ENCODE results near the gene YPEL4.
"Not testable (repeated sequence)": the region's sequence is repeated elsewhere in the genome, so short reads cannot be mapped to it uniquely, and the experiment has no call there.

The YPEL4 gene

GRCh38 chr11:57649826-57650738, at the start of gene YPEL4:
YPEL4 (minus strand) TSS chr11:57649912; CDS start chr11:57647107, 2,805 bp downstream.
- Histone ChIP-seq H3K4me1 (ENCODE audit: control insufficient read depth, insufficient read depth, low read length) (peaks cover 18% of the 10 kb centered on the region), H3K36me3 (ENCODE audit: control insufficient read depth, insufficient read depth, low read length) (no peaks in the 10 kb centered on the region), H3K27me3 (ENCODE audit: control insufficient read depth, insufficient read depth, low read length) (no peaks in the 10 kb centered on the region), H3K27ac (ENCODE audit: low read length) (no peak within 1 kb of the TSS), H3K4me3 (ENCODE audit: low read length) (peak within 1 kb of the TSS; percentile 26; the same call in 1 of the 2 replicates), H3K9me3 (ENCODE audit: control insufficient read depth, insufficient read depth, low read length) (no peaks in the 10 kb centered on the region)
- no peak for DNase-seq (ENCODE audit: low read depth, low spot score)
- no CpG with 5 or more reads among the region's 15 CpGs for WGBS (ENCODE audit: insufficient coverage, insufficient read length)

GRCh38 chr11:57698843-57699365, 49.2 kb upstream of the YPEL4 start:
- H3K27me3 ChIP-seq (ENCODE audit: control insufficient read depth, insufficient read depth, low read length): no peaks in the 10 kb centered on the region; the same call in 1 of the 2 replicates
- H3K9me3 ChIP-seq (ENCODE audit: control insufficient read depth, insufficient read depth, low read length): no peaks in the 10 kb centered on the region
- WGBS (ENCODE audit: insufficient coverage, insufficient read length): no CpG with 5 or more reads among the region's 18 CpGs
- H3K27ac ChIP-seq (ENCODE audit: low read length): no peak overlapping the region
- DNase-seq (ENCODE audit: low read depth, low spot score): no peak
- no peak overlapping the region for H3K4me3 ChIP-seq (ENCODE audit: low read length)
- no peaks in the 10 kb centered on the region for H3K4me1 ChIP-seq (ENCODE audit: control insufficient read depth, insufficient read depth, low read length)
- peaks cover 22% of the 10 kb centered on the region for H3K36me3 ChIP-seq (ENCODE audit: control insufficient read depth, insufficient read depth, low read length)

- H3K27me3 ChIP-seq (ENCODE audit: control insufficient read depth, insufficient read depth, low read length); H3K4me1 ChIP-seq (ENCODE audit: control insufficient read depth, insufficient read depth, low read length); H3K4me3 ChIP-seq (ENCODE audit: low read length); DNase-seq (ENCODE audit: low read depth, low spot score); H3K27ac ChIP-seq (ENCODE audit: low read length); H3K9me3 ChIP-seq (ENCODE audit: control insufficient read depth, insufficient read depth, low read length): not testable (repeated sequence)
- peaks cover 23% of the 10 kb centered on the region for H3K36me3 ChIP-seq (ENCODE audit: control insufficient read depth, insufficient read depth, low read length)
- no CpG with 5 or more reads among the region's 5 CpGs for WGBS (ENCODE audit: insufficient coverage, insufficient read length)
Measured at GRCh38 chr11:57690474-57690873, 40.8 kb upstream of the YPEL4 start.

- WGBS (ENCODE audit: insufficient coverage, insufficient read length): no CpG with 5 or more reads among the region's 1 CpG
- no peak overlapping the region for H3K4me3 ChIP-seq (ENCODE audit: low read length)
- H3K27me3 ChIP-seq (ENCODE audit: control insufficient read depth, insufficient read depth, low read length): no peaks in the 10 kb centered on the region
- DNase-seq (ENCODE audit: low read depth, low spot score): no peak
- no peak overlapping the region for H3K27ac ChIP-seq (ENCODE audit: low read length)
- peaks cover 2% of the 10 kb centered on the region; the same call in 1 of the 2 replicates for H3K36me3 ChIP-seq (ENCODE audit: control insufficient read depth, insufficient read depth, low read length)
- H3K4me1 ChIP-seq (ENCODE audit: control insufficient read depth, insufficient read depth, low read length): no peaks in the 10 kb centered on the region
- no peaks in the 10 kb centered on the region for H3K9me3 ChIP-seq (ENCODE audit: control insufficient read depth, insufficient read depth, low read length)
Measured at GRCh38 chr11:57681168-57681567, 31.5 kb upstream of the YPEL4 start.

- Histone ChIP-seq H3K9me3 (ENCODE audit: control insufficient read depth, insufficient read depth, low read length) (no peaks in the 10 kb centered on the region), H3K27me3 (ENCODE audit: control insufficient read depth, insufficient read depth, low read length) (no peaks in the 10 kb centered on the region), H3K4me1 (ENCODE audit: control insufficient read depth, insufficient read depth, low read length) (no peaks in the 10 kb centered on the region), H3K27ac (ENCODE audit: low read length) (no peak overlapping the region), H3K4me3 (ENCODE audit: low read length) (no peak overlapping the region), H3K36me3 (ENCODE audit: control insufficient read depth, insufficient read depth, low read length) (peaks cover 2% of the 10 kb centered on the region; the same call in 1 of the 2 replicates)
- no peak for DNase-seq (ENCODE audit: low read depth, low spot score)
- WGBS (ENCODE audit: insufficient coverage, insufficient read length): no CpG with 5 or more reads among the region's 2 CpGs
Measured at GRCh38 chr11:57680552-57680874, 30.8 kb upstream of the YPEL4 start.

GRCh38 chr11:57679396-57679795, 29.7 kb upstream of the YPEL4 start:
- H3K4me3 ChIP-seq (ENCODE audit: low read length): no peak overlapping the region
- WGBS (ENCODE audit: insufficient coverage, insufficient read length): no CpG with 5 or more reads among the region's 4 CpGs
- H3K27ac ChIP-seq (ENCODE audit: low read length): no peak overlapping the region
- DNase-seq (ENCODE audit: low read depth, low spot score): no peak
- peaks cover 2% of the 10 kb centered on the region; the same call in 1 of the 2 replicates for H3K36me3 ChIP-seq (ENCODE audit: control insufficient read depth, insufficient read depth, low read length)
- no peaks in the 10 kb centered on the region for H3K9me3 ChIP-seq (ENCODE audit: control insufficient read depth, insufficient read depth, low read length)
- no peaks in the 10 kb centered on the region for H3K27me3 ChIP-seq (ENCODE audit: control insufficient read depth, insufficient read depth, low read length)
- no peaks in the 10 kb centered on the region for H3K4me1 ChIP-seq (ENCODE audit: control insufficient read depth, insufficient read depth, low read length)

- Histone ChIP-seq H3K4me1 (ENCODE audit: control insufficient read depth, insufficient read depth, low read length) (no peaks in the 10 kb centered on the region; the same call in none of the 2 replicates), H3K27ac (ENCODE audit: low read length) (no peak overlapping the region), H3K36me3 (ENCODE audit: control insufficient read depth, insufficient read depth, low read length) (peaks cover 5% of the 10 kb centered on the region; the same call in 1 of the 2 replicates), H3K9me3 (ENCODE audit: control insufficient read depth, insufficient read depth, low read length) (no peaks in the 10 kb centered on the region), H3K27me3 (ENCODE audit: control insufficient read depth, insufficient read depth, low read length) (no peaks in the 10 kb centered on the region), H3K4me3 (ENCODE audit: low read length) (no peak overlapping the region)
- no peak for DNase-seq (ENCODE audit: low read depth, low spot score)
- WGBS (ENCODE audit: insufficient coverage, insufficient read length): no CpG with 5 or more reads among the region's 3 CpGs
Measured at GRCh38 chr11:57675176-57675941, 25.6 kb upstream of the YPEL4 start.

- Histone ChIP-seq H3K36me3 (ENCODE audit: control insufficient read depth, insufficient read depth, low read length) (peaks cover 5% of the 10 kb centered on the region; the same call in 1 of the 2 replicates), H3K9me3 (ENCODE audit: control insufficient read depth, insufficient read depth, low read length) (no peaks in the 10 kb centered on the region), H3K27ac (ENCODE audit: low read length) (no peak overlapping the region), H3K4me1 (ENCODE audit: control insufficient read depth, insufficient read depth, low read length) (no peaks in the 10 kb centered on the region; the same call in none of the 2 replicates), H3K27me3 (ENCODE audit: control insufficient read depth, insufficient read depth, low read length) (no peaks in the 10 kb centered on the region), H3K4me3 (ENCODE audit: low read length) (no peak overlapping the region)
- no peak for DNase-seq (ENCODE audit: low read depth, low spot score)
Measured at GRCh38 chr11:57674251-57674650, 24.5 kb upstream of the YPEL4 start.

GRCh38 chr11:57668434-57668782, 18.7 kb upstream of the YPEL4 start:
- Histone ChIP-seq H3K4me3 (ENCODE audit: low read length) (peak overlapping the region; percentile 69), H3K27me3 (ENCODE audit: control insufficient read depth, insufficient read depth, low read length) (no peaks in the 10 kb centered on the region), H3K9me3 (ENCODE audit: control insufficient read depth, insufficient read depth, low read length) (no peaks in the 10 kb centered on the region), H3K27ac (ENCODE audit: low read length) (no peak overlapping the region), H3K36me3 (ENCODE audit: control insufficient read depth, insufficient read depth, low read length) (peaks cover 5% of the 10 kb centered on the region; the same call in 1 of the 2 replicates), H3K4me1 (ENCODE audit: control insufficient read depth, insufficient read depth, low read length) (no peaks in the 10 kb centered on the region; the same call in 1 of the 2 replicates)
- no CpG with 5 or more reads among the region's 31 CpGs for WGBS (ENCODE audit: insufficient coverage, insufficient read length)
- no peak for DNase-seq (ENCODE audit: low read depth, low spot score)

- no peak within 1 kb of the TSS for H3K27ac ChIP-seq (ENCODE audit: low read length)
- peaks cover 2% of the 10 kb centered on the region; the same call in 1 of the 2 replicates for H3K36me3 ChIP-seq (ENCODE audit: control insufficient read depth, insufficient read depth, low read length)
- no peaks in the 10 kb centered on the region for H3K9me3 ChIP-seq (ENCODE audit: control insufficient read depth, insufficient read depth, low read length)
- H3K4me1 ChIP-seq (ENCODE audit: control insufficient read depth, insufficient read depth, low read length): no peaks in the 10 kb centered on the region
- H3K27me3 ChIP-seq (ENCODE audit: control insufficient read depth, insufficient read depth, low read length): no peaks in the 10 kb centered on the region
- DNase-seq (ENCODE audit: low read depth, low spot score): no peak
- no CpG with 5 or more reads among the region's 96 CpGs for WGBS (ENCODE audit: insufficient coverage, insufficient read length)
- H3K4me3 ChIP-seq (ENCODE audit: low read length): peak within 1 kb of the TSS; percentile 69
Measured at GRCh38 chr11:57667736-57668433, 18.2 kb upstream of the YPEL4 start, which contains the start of gene ZDHHC5. ZDHHC5 (plus strand) TSS chr11:57668114; CDS start chr11:57673091, 4,977 bp downstream.
